CD4-positive, alpha-beta T cell treated with Interleukin-4 for 1 hour (primary cell): ENCODE data around the gene ITPR2.
"Not testable (repeated sequence)": the region's sequence is repeated elsewhere in the genome, so short reads cannot be mapped to it uniquely, and the experiment has no call there.

Experiments used
- DNase-seq, 2 donors: peaks; one replicate each; pipeline ENCODE4 v3.0.0-alpha.2; 2020 to 2022

ITPR2 gene

DNA sequence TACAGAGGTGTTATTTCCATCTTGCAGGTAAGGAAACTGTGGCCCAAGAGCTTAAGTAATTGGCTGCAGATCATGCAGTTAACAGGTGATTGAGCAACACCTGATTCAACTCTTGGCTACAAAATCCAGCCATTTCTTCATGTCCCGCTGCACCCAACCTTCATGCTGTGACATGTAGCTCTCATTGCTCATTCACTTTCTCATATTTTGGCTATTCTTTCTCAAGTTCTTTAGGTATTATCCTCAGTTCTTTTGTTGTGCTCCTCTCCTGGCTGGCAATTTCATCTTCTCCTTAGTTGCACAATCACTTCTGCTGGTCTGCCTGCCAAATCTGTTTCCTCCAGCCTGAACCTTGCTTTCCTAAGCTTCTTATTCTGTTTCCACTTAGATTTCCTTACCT is 336.8 kb downstream of the ITPR2 start:
- no peak for DNase-seq

- no peak for DNase-seq
Observed at GRCh38 chr12:26493656-26494055, 339.3 kb downstream of the ITPR2 start.

- no peak for DNase-seq
Observed at GRCh38 chr12:26492406-26492805, 340.6 kb downstream of the ITPR2 start.

DNA sequence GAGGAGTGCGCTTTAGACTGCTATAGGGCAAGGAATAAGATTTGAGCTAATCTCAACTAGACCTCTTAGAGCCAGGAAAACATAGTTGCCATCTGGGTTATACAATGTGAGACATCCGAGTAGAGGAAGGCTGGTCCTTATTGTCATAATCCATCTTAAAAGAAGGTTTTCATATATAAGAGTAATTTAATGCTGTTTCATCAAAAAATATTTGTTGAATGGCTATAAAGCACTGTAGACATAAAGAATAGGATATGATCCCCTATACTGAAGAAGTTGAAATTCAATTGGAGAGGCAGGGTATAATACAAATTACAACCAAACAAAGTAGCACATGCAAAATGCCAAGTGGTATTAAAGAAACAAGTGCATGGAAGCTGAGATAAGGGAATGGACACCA is 343.1 kb downstream of the ITPR2 start:
- DNase-seq, result no peak

DNA sequence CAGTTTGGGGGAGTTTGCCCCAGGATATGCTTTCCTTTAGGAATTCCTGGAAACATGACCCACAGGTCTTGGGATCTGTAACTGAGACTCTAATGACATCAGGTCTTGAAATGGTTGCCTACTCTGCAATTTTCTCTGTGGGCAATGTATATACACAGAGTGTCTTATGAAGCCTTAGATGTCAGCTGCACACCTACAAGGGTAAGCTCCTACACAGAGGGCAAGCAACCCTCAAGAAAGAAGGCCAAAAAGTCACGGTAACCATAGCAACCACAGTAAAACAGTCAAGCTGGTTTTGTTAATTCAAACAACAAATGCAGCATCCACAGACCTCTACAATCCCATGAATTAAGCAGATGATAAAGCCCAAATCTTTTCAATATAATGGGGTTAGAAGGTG is 344.6 kb downstream of the ITPR2 start:
- no peak for DNase-seq

DNA sequence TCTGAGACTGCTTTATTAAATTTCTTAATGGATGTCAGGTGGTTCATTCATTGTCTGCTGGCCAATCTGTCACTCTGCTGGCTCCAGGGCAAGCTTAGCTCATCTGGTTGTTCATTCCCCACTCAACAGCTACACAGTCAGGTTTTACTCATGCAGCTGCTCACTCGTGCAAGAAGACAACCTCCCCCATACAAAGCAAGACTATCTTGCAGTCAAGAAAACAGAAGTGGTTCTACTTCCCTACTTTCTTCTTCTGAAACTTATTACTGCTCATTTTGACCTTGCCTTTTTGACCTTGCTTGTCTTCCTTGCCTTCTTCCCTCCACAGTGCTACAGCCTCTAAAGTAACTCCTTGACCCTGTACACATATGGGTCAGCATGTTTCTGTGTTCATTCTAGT is 359.7 kb downstream of the ITPR2 start:
- peak in 1 of 2 donors; percentile 28 for DNase-seq

DNA sequence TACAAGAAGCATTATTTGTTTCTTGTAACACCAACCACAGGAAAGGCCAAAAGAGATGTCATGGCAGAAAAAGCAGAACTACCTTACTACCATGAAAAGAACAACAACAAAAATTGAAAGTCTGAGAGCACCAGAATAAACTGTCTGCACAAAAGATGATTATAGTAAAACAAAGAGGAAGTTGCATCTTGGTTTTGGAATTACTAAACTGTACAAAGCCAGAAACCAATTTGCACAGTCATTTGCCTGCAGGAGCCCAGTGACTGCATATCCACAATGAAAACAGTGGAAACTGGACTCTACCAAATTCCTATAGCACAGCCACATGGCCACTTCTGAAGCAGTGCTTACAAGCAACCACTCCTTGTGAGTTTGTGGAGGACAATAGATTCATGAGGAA is 361.4 kb downstream of the ITPR2 start:
- DNase-seq, result peak in 1 of 2 donors; percentile 8

DNA sequence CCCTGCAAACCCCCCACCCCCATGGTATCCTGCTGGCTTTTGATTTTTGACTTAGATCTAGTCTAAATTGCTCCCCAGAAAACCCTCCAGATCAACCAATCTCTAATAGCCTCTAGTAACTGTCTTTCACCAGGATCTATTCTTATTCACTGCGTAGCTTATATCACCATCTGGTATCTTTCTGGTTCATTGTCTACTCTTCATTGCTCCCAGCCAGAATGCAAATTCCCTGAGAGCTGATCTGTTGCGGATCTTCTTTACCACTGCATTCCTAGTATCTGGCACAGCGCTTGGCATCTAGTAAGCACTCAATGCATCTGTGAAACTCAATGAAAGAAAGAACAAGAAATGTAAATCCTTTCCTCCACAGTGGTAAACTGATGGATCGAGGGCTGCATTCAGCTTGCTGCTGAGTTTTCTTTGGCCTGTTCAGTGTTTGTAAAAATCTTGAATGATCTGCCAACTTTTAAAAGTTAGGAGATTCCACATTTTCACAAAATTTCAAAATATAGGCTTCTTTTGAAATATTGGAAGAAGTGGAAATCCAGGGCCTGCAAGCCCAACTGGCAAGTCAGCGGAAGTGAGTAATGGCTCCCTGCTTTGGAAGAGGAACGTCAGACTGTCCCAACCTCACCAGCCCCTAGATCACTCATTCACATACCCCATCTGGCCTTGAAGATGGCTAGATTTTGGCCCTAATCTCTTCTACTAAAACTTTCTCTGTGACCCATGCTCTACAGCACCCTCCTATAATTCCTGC is 363.4 kb downstream of the ITPR2 start:
- DNase-seq, result no peak

DNA sequence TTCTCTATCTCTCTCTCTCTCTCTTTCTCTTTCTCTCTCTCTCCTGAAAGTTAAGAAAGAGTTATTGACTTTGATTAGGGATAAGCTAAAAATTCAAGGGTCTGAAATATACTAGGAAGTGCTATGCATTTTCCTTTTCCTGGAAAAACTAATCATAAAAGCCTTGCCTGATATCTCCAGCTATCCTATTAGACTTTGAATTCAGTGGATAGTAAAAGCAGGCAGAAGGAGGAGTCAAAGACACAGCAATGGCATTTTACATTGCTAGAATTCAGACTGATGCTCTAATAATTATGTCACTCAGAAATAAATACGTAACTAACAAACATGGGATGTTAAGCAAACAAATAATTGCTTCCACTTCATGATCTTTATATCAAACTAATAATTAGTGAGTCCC is 365.6 kb downstream of the ITPR2 start:
- DNase-seq, result no peak

GRCh38 chr12:26466726-26467125 is 366.3 kb downstream of the ITPR2 start:
- DNase-seq, result no peak

DNA sequence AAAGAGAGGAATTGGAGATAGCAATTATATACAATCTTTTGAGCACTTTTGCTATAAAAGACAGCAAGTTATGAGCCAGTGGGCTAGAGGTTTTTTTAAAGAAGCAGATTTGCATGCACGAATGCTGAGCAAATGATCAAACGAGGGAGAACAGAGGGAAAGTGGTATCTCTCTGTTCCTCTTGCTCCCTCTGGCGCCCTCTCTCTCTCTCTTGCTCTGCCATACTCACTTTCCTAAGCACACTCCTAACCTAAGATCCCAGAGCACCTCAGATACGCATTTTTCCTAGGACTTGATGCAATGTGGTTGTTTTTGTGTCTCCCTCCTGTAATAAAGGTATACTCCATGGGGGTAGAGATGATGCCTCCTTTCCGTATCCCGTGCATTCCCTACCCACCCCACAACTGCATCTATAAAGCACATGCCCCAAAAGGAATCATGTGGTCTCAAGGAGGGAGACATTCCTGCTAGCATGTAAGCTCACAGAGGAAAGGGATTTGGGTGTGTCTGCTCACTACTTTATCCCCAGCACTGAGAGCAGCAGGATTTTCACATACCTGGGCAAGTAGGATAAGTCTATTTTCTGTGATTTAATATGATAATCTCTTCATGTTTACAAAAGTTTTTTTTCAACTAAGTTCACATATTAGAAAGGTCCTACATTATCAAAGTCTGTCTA is 367.4 kb downstream of the ITPR2 start:
- no peak for DNase-seq

- no peak for DNase-seq
Observed at GRCh38 chr12:26461776-26462175, 371.2 kb downstream of the ITPR2 start.

DNA sequence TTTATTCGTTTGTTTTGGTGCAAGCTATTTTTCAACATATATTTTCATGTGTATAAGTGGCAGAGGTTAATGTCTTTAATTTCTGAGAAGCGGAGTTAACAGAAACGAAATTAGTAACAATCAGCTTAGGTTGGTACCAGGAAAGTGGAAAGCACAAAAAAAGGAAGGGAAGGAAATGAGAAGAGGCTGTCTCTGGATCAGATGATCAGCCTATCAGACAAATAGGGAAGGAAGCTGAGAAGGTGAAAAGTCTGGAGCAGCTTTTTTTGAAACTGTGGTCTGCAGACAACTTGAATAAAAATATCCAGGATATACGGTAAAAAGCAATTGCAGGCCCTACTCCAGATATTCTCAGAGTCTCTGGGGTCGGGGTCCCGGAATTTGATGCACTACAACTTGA is 372.6 kb downstream of the ITPR2 start:
- no peak for DNase-seq

- no peak for DNase-seq
Observed at GRCh38 chr12:26455936-26456574, 376.9 kb downstream of the ITPR2 start.

DNA sequence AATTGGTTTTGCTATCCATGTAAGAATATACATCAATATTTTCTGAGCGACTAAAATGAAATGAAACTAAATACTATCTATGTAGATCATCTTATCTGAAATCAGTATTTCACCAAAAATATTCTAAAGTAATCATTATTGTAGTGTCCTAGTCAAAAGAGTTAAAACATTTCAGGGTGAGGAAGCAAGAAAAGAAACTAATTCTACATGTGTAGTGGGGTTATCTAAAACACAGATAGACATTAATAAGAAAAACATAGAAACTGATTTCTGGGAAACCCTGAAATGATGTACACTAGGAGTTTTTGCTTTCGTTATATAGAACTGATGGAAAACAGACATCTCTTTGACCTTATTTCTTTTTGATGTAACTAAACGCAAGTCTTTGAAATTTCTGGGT is 379.7 kb downstream of the ITPR2 start:
- DNase-seq, result no peak

DNA sequence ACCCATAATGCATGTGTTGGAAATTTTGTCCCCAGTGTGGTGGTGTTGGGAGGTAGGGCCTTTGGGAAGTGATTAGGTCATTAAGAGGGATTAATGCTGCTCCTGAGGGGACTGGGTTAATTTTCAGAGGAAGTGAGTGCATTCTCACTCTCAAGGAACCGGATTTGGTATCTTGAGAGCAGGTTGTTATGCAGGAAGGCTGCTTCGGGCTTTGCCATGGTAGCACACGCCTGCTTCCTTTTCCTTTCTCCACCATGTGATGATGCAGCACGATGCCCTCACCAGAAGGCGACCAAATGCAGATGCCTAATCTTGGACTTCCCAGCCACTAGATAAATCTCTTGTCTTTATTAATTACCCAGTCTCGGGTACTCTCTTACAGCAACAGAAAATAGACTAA is 380.5 kb downstream of the ITPR2 start:
- no peak for DNase-seq

GRCh38 chr12:26451763-26452162 is 381.2 kb downstream of the ITPR2 start:
- DNase-seq, result no peak

DNA sequence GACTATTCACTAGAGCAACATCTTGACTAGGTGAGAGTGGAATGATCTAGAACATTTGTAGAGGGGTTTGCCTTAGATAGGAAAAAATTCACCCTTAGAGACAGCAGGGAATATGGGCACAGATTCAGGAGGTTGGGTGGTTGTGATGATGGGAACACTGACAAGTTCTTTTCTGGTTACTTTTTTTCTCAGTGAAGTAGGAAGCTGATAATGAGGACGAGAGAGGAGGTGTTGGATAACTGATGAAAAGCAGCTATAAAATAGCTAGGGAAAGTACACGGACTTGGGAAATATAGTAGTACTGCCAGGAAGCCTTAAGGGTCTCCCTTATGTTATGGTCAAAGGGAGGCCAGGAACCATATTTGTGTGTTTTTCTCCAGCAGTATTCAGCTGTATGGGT is 387.1 kb downstream of the ITPR2 start:
- DNase-seq, result no peak

GRCh38 chr12:26443309-26443708 is 389.7 kb downstream of the ITPR2 start:
- no peak for DNase-seq

DNA sequence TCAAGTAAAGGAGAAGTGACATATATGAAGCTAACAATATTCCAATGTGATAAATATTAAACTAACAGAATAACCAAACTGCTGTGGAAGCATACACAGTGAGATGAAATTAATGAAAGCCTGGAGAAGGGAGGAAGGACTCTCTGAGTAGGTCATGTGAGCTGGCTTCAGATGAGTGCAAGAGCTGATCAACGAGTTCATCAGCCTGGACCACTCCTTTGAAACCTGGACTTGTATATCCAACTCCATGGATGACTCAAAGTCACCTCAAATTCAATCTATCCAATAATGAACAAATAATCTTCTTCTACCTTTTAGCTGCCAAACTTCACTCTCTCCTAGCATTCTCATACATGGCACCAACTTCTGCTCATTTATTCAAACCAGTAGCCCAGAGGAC is 391.6 kb downstream of the ITPR2 start:
- no peak for DNase-seq

GRCh38 chr12:26435069-26435404 is 398.0 kb downstream of the ITPR2 start:
- no peak for DNase-seq

DNA sequence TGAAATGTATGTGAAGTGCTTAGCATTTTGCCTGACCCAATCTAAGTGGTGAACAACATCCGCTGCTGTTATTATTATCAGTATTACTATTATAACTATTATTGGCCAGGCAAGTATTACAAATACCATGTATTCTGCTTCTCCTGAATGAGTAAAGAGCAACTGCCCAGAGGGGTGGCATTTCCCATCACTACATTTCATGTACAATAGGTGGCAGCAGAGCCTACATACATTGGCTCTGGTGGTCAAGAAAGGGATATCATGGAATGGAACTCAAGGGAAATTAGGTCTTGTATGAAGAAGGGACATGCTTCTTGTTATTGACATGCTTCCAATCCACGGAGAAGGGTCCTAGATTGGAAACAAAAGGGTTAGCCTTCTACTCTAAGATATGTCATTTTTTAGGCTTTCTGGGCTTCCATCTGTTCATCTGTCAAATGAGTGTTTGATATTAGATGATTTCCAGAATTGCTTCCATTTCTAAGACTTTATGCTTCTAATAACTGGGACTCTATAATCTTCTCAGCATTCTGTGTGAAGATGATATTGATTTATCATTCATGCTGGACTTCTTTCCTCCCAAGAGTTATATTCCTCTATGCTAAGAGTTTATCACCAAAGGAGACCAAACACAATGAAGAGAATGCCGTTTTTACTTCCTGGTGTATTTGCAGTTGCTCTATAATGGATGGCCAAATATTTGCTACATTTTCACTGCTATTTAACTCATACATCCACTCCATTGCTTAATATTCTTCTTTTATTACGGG is 398.5 kb downstream of the ITPR2 start:
- DNase-seq, result peak; percentile 11 to 24

DNA sequence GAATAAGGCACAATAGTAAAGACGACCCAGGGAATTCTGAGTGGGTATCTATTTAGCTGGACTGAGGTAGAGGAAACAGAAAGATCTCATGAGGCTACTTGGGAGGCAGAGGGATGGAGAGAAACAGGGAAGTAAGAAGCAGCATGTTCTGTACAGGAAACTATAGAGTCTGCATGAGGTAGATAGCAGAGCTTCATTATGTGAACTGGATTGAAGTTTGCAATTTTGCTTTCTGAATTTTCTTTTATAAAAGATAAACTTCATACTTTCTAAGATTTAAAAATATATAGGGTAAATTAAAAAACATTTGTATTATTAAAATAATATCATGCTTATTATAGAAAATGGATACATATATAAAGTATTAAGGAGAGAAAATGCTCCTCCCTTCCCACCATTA is 399.3 kb downstream of the ITPR2 start:
- DNase-seq, result not testable (repeated sequence)

GRCh38 chr12:26431211-26431610 is 401.8 kb downstream of the ITPR2 start:
- DNase-seq, result no peak
